ENCODE results near the gene UTS2. TPM values are rescaled to one million over a fixed set of nuclear protein-coding genes. Genes with fewer than 3 reads are reported as not detected.
A peak's percentile ranks its signal among the peaks of the same experiment; 100 is the strongest.

Gene UTS2
- total RNA-seq, 4 donors from 2014 or later, result 9.1 TPM; not detected in 3

GRCh38 chr1:7884757-7885156, 31.9 kb upstream of the UTS2 start:
- Histone ChIP-seq H3K4me3 (no peak overlapping the region), H3K27ac (no peak overlapping the region), H3K9me3 (no peaks in the 10 kb centered on the region), H3K36me3 (no peaks in the 10 kb centered on the region), H3K4me1 (no peaks in the 10 kb centered on the region), H3K27me3 (no peaks in the 10 kb centered on the region)
- DNase-seq, result no peak
- TF ChIP-seq POLR2A (IDR thresholded peaks at IDR 0.05), result no peak
- no peak for TF ChIP-seq CTCF (IDR thresholded peaks at IDR 0.05)

- Histone ChIP-seq H3K27me3 (no peaks in the 10 kb centered on the region), H3K27ac (no peak overlapping the region), H3K9me3 (peaks cover 0 to 4% (median 0%) of the 10 kb centered on the region in 4 donors), H3K4me1 (no peaks in the 10 kb centered on the region), H3K36me3 (no peaks in the 10 kb centered on the region), H3K4me3 (no peak overlapping the region)
- no peak for DNase-seq
- TF ChIP-seq CTCF (IDR thresholded peaks at IDR 0.05) (no peak), POLR2A (IDR thresholded peaks at IDR 0.05) (no peak)
These were observed 26.4 kb upstream of the UTS2 start for GRCh38 chr1:7879228-7879627.

GRCh38 chr1:7878027-7878426, 25.2 kb upstream of the UTS2 start:
- TF ChIP-seq POLR2A (IDR thresholded peaks at IDR 0.05) (no peak), CTCF (IDR thresholded peaks at IDR 0.05) (no peak)

DNA sequence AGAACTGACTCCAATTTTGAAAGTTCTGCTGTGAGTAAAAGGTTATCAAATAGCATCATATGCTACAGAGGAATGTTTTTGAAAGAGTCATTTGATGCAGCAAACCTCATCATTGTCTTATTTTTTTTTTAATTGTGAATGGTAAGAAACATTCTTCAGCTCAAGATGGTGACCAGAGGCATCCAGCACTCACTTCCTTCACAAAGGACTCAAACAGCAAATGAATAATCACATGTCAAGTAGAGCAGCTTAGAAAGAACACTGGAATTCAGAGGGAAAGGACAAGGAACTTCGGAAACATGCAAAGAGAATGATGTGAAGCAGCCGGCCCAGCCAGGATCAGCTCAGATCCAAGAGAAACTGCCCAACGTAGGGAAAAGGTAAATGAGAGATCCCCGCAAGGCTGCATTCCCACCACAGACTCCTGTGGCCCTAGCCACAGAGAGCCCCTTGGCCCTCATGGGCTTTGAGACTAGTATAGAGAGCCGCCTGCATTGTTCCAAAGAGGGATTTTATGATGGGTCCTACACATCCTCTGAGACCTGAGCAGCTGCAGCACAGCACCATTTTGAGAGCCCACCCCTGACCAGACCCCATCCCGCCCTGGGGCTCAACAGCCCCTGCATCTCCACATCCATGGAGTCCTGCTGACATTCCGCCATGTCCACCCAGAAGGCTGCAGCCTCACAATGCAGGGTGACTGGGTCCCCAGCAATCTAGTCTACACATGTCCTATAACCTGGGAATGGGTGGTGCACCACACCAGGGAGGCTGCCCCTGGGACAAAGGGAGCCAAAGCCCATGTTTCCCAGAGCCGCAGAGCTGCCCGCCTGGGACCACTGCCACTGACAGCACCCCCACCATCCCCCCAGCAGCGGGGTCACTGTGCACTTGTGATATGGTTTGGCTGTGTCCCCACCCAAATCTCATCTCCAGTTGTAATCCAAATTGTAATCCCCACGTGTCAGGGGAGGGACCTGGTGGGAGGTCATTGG, 21.2 kb upstream of the UTS2 start:
- no peaks in the 10 kb centered on the region for H3K36me3 ChIP-seq
- no peak overlapping the region for H3K27ac ChIP-seq
- DNase-seq, result peak in 1 of 3 donors; percentile 34
- H3K4me3 ChIP-seq, result no peak overlapping the region
- TF ChIP-seq POLR2A (IDR thresholded peaks at IDR 0.05), result no peak
- no peak for TF ChIP-seq CTCF (IDR thresholded peaks at IDR 0.05)
- no peaks in the 10 kb centered on the region for H3K27me3 ChIP-seq
- H3K4me1 ChIP-seq, result no peaks in the 10 kb centered on the region
- peaks cover 0 to 4% (median 0%) of the 10 kb centered on the region in 4 donors for H3K9me3 ChIP-seq

More at GRCh38 chr1:7878027-7878426, 25.2 kb upstream of the UTS2 start:
- no peaks in the 10 kb centered on the region for H3K36me3 ChIP-seq
- no peaks in the 10 kb centered on the region for H3K4me1 ChIP-seq
- H3K27ac ChIP-seq, result no peak overlapping the region
- DNase-seq, result no peak
- H3K4me3 ChIP-seq, result no peak overlapping the region
- H3K27me3 ChIP-seq, result no peaks in the 10 kb centered on the region
- peaks cover 0 to 4% (median 0%) of the 10 kb centered on the region in 4 donors for H3K9me3 ChIP-seq

GRCh38 chr1:7871136-7871535, 18.3 kb upstream of the UTS2 start:
- Histone ChIP-seq H3K36me3 (no peaks in the 10 kb centered on the region), H3K27ac (no peak overlapping the region), H3K9me3 (no peaks in the 10 kb centered on the region), H3K27me3 (no peaks in the 10 kb centered on the region), H3K4me3 (no peak overlapping the region), H3K4me1 (no peaks in the 10 kb centered on the region)
- TF ChIP-seq POLR2A (IDR thresholded peaks at IDR 0.05) (no peak), CTCF (IDR thresholded peaks at IDR 0.05) (no peak)
- peak in 1 of 3 donors; percentile 25 for DNase-seq
